Left lung (tissue), 14 donors: ENCODE data around the gene ZW10. TPM values are rescaled to one million over a fixed set of nuclear protein-coding genes. Genes with fewer than 3 reads are reported as not detected.

ENCODE experiments used
- ATAC-seq: fragments of 200-7000 bp; cut with Tn5 transposase; one replicate; pipeline ENCODE4 v1.9.1; 2020; ENCODE audit warnings: moderate library complexity
- DNase-seq, 4 donors: peaks; one replicate each; pipeline ENCODE4 v3.0.0-alpha.2; 2013 to 2020
- H3K27ac ChIP-seq, 2 donors: fragments of 200-600 bp; sonication (generic) in 1 of 2; one replicate each; pipeline versions ENCODE4 v1.5.0 to v1.8.0; 2020 to 2021
- H3K27me3 ChIP-seq, 2 donors: fragments of 200-600 bp; sonication (generic) in 1 of 2; one replicate each; pipeline versions ENCODE4 v1.5.0 to v1.8.0; 2020 to 2021
- H3K36me3 ChIP-seq, 2 donors: fragments of 200-600 bp; sonication (generic) in 1 of 2; one replicate each; pipeline versions ENCODE4 v1.5.0 to v1.8.0; 2020 to 2021
- H3K4me1 ChIP-seq, 2 donors: fragments of 200-600 bp; one replicate each; pipeline ENCODE4 v1.8.0; 2021
- H3K4me3 ChIP-seq, 2 donors: fragments of 200-600 bp; sonication (generic) in 1 of 2; one replicate each; pipeline versions ENCODE4 v1.5.0 to v1.8.0; 2020 to 2021; ENCODE audit warnings: mild to moderate bottlenecking in 1 of 2
- H3K9me3 ChIP-seq, 2 donors: fragments of 200-600 bp; sonication (generic) in 1 of 2; one replicate each; pipeline versions ENCODE4 v1.5.0 to v1.8.0; 2020 to 2021
- CTCF ChIP-seq, 2 donors: fragments of 200-600 bp; sonication (generic) in 1 of 2; IDR thresholded peaks; one replicate each; pipeline versions ENCODE4 v1.5.0 to v1.8.0; 2021; ENCODE audit warnings: antibody characterized with exemption in 2 of 2
- intact Hi-C, 2 donors: fragments of 100-400 bp; cut with DNase I; formaldehyde crosslinking; loops; one replicate each; pipeline versions ENCODE4 v1.11.2 to v1.14.2; 2022
- long read RNA-seq, 12 donors: library from polyadenylated mRNA in 2 of 12; unstranded in 2 of 12; transcript quantifications; one replicate each; pipeline ENCODE4 v2.0.0 and lab custom pipeline, GENCODE V29; 2019 to 2026
- polyA plus RNA-seq, 6 donors: library from polyadenylated mRNA; unstranded; fragments of 120-200 nt; gene quantifications; one replicate each; pipeline ENCODE4 v1.2.1, GENCODE V29; 2013; ENCODE audit not compliant: insufficient read length in 6 of 6
- total RNA-seq, 2 donors: library from RNA; stranded (reverse); fragmentation: NEBNext Ultra II Directional; extraction: Animal tissue kit (Norgen Biotek cat#: 25700); gene quantifications; one replicate each; pipeline ENCODE4 v1.2.1, GENCODE V29; 2021
- donor health status: DM: no; HTN: yes; CAD: no.
- donor health status: DM: no; HTN: no; CAD: no.

ZW10 gene
- total RNA-seq: 10 to 100 TPM; 10.3 to 14.1 TPM
- 10 to 100 TPM; 20.6 to 25.5 (median 23.6) TPM for polyA plus RNA-seq
- long read RNA-seq, donor 1, partial matches to known transcripts: 7 of 9 reads
- long read RNA-seq, donor 1, other reads (novel, unspliced or antisense): 0 of 9 reads
- long read RNA-seq, donor 2, partial matches to known transcripts: 7 of 8 reads
- long read RNA-seq, donor 2, other reads (novel, unspliced or antisense): 0 of 8 reads
- long read RNA-seq, donor 3, partial matches to known transcripts: 0 of 1 reads
- long read RNA-seq, donor 3, other reads (novel, unspliced or antisense): 0 of 1 reads
- long read RNA-seq, donor 4, partial matches to known transcripts: 2 of 3 reads
- long read RNA-seq, donor 4, other reads (novel, unspliced or antisense): 0 of 3 reads
- long read RNA-seq, donor 5, partial matches to known transcripts: 11 of 13 reads
- long read RNA-seq, donor 5, other reads (novel, unspliced or antisense): 0 of 13 reads
- long read RNA-seq, donor 6, partial matches to known transcripts: 5 of 7 reads
- long read RNA-seq, donor 6, other reads (novel, unspliced or antisense): 0 of 7 reads
- long read RNA-seq, donor 7, partial matches to known transcripts: 0 of 4 reads
- long read RNA-seq, donor 7, other reads (novel, unspliced or antisense): 0 of 4 reads
- long read RNA-seq, donor 8, partial matches to known transcripts: 0 of 2 reads
- long read RNA-seq, donor 8, other reads (novel, unspliced or antisense): 0 of 2 reads
- long read RNA-seq, donor 9: 0 reads
- long read RNA-seq, donor 10, partial matches to known transcripts: 0 of 1 reads
- long read RNA-seq, donor 10, other reads (novel, unspliced or antisense): 0 of 1 reads
- long read RNA-seq, donor 11, partial matches to known transcripts: 0 of 2 reads
- long read RNA-seq, donor 11, other reads (novel, unspliced or antisense): 0 of 2 reads
- long read RNA-seq, donor 12, partial matches to known transcripts: 0 of 2 reads
- long read RNA-seq, donor 12, other reads (novel, unspliced or antisense): 0 of 2 reads

DNA sequence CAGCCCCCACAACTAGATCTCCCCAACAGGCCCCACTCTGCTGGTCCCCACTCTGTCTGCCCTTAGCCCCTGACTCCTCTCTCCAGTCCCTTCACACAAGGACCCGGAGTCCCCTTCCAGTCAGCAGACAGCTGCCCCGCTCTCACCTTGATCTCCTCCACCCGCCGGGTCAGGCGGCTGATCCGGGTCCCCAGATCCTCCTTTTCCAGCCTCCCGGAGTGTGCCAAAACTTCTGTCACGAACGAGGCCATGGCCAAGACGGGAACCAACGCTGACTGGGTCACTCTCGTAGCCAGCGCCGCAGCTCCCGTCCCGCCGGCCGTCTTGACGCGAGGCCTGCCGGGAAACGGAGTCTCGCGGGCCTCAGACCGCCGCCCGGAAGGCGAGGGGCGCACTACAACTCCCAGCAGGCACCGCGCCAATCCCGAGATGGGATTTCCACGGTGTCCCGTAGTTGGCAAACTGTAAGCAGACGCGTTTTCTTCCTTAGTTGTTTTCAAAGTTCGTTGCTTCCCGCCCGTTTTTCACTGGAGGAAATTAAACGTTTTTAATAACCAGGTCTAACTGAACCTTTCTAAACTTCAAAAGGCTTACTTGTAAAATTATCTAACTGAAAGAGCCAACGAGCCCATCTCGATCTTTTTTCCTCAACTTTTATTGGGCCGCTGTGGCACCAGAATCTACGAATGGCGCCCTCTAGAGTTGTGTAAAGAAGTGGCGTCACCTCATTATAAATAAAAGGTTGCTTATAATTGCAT, at the start of gene ZW10:
TSS of gene ZW10 (minus strand) at position 277 of the 758 bp plus-strand sequence. CDS start at position 251, 26 bp downstream.
- peaks cover 0 to 20% of the 10 kb centered on the region in 2 donors for H3K4me1 ChIP-seq

DNA sequence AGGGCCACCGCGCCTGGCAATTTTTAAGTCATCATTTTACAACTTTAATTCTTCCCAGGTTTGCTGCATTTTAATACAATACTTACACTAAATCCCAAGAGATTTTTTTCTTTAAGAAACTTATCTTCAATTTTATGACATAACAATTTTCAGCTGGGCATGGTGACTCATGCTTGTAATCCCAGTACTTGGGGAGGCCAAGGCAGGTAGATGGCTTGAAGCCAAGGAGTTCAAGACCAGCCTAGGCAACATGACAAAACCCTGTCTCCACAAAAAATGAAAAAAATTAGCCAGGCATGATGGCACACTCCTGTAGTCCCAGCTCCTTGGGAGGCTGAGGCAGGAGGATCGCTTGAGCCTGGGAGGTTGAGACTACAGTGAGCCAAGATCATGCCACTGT, 44.9 kb upstream of the ZW10 start:
- intact Hi-C loops: no loop called here
- H3K27me3 ChIP-seq: no peaks in the 10 kb centered on the region
- ATAC-seq: no peak

More for the DNA sequence above, at the start of gene ZW10:
- H3K4me3 ChIP-seq: peak within 1 kb of the TSS; percentile 64 to 71
- DNase-seq (peak; percentile 96 to 99 (median 98)), ATAC-seq (peak; percentile 99)
- peak within 1 kb of the TSS; percentile 63 to 80 for H3K27ac ChIP-seq
- TF ChIP-seq CTCF (IDR thresholded peaks at IDR 0.05): peak; percentile 65 to 73
- H3K36me3 ChIP-seq: peaks cover 0 to 15% of the 10 kb centered on the region in 2 donors
- no peaks in the 10 kb centered on the region for H3K27me3 ChIP-seq
- H3K9me3 ChIP-seq: no peaks in the 10 kb centered on the region
- intact Hi-C loops: no loop called here

DNA sequence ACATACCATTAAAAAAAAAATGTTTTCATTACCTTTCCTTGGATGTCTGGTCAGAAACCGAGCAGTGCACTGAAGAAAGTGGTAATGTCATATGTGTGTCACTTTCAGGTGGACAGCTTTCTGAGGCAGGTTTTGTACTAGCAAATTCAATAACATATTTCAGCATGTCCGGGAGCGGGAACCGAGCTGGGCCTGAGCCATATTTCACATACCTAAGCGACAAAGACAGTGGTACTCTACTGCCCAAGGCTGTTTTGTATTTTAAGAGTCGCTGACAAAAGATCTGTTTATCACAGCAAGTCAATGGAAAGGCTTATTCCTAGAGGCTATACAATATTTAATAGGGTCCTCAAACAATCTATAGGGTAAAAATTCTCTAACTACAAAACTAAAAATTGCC, 44.1 kb upstream of the ZW10 start:
- H3K9me3 ChIP-seq: no peaks in the 10 kb centered on the region
- TF ChIP-seq CTCF (IDR thresholded peaks at IDR 0.05): no peak
- no peaks in the 10 kb centered on the region for H3K27me3 ChIP-seq
- H3K4me1 ChIP-seq: no peaks in the 10 kb centered on the region
- peaks cover 0 to 54% of the 10 kb centered on the region in 2 donors for H3K36me3 ChIP-seq
- DNase-seq (no peak), ATAC-seq (no peak)
- intact Hi-C loops: no loop called here
- no peak overlapping the region for H3K4me3 ChIP-seq
- no peak overlapping the region for H3K27ac ChIP-seq

More for the DNA sequence above, 44.9 kb upstream of the ZW10 start:
- Histone ChIP-seq H3K4me3 (no peak overlapping the region), H3K4me1 (no peaks in the 10 kb centered on the region), H3K36me3 (peaks cover 0 to 57% of the 10 kb centered on the region in 2 donors), H3K9me3 (no peaks in the 10 kb centered on the region), H3K27ac (no peak overlapping the region)
- no peak for TF ChIP-seq CTCF (IDR thresholded peaks at IDR 0.05)
- no peak for DNase-seq

DNA sequence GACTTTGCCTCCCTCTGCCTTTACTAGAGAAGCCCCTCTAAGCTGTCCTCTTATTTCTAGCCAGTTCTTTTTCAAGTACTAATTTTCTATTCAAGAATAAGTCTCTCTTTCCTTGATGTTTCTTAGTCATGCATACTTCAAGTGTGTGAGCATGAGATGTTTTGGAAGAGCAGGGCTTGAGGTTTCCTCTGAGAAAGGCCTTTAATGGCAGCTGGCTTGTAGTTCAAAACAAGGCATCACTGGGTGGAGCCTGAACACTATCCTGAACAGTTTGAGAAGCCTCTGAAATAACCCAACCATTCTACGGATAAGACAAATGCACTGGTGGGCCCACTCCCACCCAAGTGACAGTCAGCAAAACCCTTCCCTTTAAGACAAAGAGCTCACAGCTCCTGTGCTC, 43.7 kb upstream of the ZW10 start:
- ATAC-seq (no peak), DNase-seq (no peak)
- Histone ChIP-seq H3K9me3 (no peaks in the 10 kb centered on the region), H3K27me3 (no peaks in the 10 kb centered on the region), H3K4me3 (no peak overlapping the region), H3K36me3 (peaks cover 0 to 52% of the 10 kb centered on the region in 2 donors), H3K4me1 (no peaks in the 10 kb centered on the region), H3K27ac (no peak overlapping the region)
- intact Hi-C loops: no loop called here
- TF ChIP-seq CTCF (IDR thresholded peaks at IDR 0.05): no peak
